ENCODE data around the gene SECISBP2. TPM values are rescaled to one million over a fixed set of nuclear protein-coding genes. Genes with fewer than 3 reads are reported as not detected.

The SECISBP2 gene
- total and polyA plus RNA-seq, 4 donors: 14.2 to 37.7 (median 24.3) TPM

DNA sequence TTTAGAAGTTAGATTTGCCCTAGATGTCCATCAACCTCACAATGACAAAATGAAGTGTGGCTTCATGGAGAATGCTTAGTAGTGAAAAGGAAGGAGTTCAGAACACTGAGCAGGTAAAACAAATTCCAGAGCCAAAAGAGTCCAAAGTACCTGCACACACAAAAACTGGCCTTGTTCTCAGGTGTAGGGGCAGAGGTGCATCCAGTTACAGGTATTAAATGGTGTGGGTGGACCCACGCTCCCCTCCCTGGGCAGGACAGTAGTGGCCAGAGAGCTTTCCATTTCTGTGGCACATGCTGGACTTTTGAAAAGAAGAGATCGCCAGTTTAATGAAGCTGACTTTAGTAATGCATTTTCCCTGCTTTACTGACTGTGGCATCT lies 47.2 kb downstream of the SECISBP2 start:
- Histone ChIP-seq H3K27ac (ENCODE audit: low read depth in 1 of 2, low read length in 2 of 2) (no peak overlapping the region), H3K27me3 (ENCODE audit: control insufficient read depth in 4 of 4, insufficient read depth in 4 of 4, low read length in 3 of 4) (no peaks in the 10 kb centered on the region), H3K4me1 (ENCODE audit: control insufficient read depth in 4 of 4, insufficient read depth in 4 of 4, low read length in 3 of 4) (peaks cover 0 to 2% (median 0%) of the 10 kb centered on the region in 4 donors), H3K9ac (ENCODE audit: low read depth in 1 of 2, low read length in 2 of 2) (no peak overlapping the region), H3K36me3 (ENCODE audit: control insufficient read depth in 4 of 4, insufficient read depth in 3 of 4, low read depth in 1 of 4, low read length in 3 of 4) (peaks cover 3 to 16% (median 12%) of the 10 kb centered on the region in 4 donors), H3K9me3 (ENCODE audit: control insufficient read depth in 4 of 4, low read length in 3 of 4) (no peaks in the 10 kb centered on the region), H3K4me3 (ENCODE audit: low read depth in 1 of 3, low read length in 3 of 3) (no peak overlapping the region)
- TF ChIP-seq HNF4G (IDR thresholded peaks at IDR 0.05) (no peak), GABPA (IDR thresholded peaks at IDR 0.05 in 1 of 2, conservative IDR thresholded peaks at IDR 0.05 in 1 of 2) (no peak), ATF3 (IDR thresholded peaks at IDR 0.05) (no peak), HNF4A (conservative IDR thresholded peaks at IDR 0.05) (no peak), TAF1 (conservative IDR thresholded peaks at IDR 0.05) (no peak), RAD21 (IDR thresholded peaks at IDR 0.05) (no peak), FOXA2 (IDR thresholded peaks at IDR 0.05) (no peak)
- TF ChIP-seq, protein P1, sequence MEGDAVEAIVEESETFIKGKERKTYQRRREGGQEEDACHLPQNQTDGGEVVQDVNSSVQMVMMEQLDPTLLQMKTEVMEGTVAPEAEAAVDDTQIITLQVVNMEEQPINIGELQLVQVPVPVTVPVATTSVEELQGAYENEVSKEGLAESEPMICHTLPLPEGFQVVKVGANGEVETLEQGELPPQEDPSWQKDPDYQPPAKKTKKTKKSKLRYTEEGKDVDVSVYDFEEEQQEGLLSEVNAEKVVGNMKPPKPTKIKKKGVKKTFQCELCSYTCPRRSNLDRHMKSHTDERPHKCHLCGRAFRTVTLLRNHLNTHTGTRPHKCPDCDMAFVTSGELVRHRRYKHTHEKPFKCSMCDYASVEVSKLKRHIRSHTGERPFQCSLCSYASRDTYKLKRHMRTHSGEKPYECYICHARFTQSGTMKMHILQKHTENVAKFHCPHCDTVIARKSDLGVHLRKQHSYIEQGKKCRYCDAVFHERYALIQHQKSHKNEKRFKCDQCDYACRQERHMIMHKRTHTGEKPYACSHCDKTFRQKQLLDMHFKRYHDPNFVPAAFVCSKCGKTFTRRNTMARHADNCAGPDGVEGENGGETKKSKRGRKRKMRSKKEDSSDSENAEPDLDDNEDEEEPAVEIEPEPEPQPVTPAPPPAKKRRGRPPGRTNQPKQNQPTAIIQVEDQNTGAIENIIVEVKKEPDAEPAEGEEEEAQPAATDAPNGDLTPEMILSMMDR (IDR thresholded peaks at IDR 0.05; ENCODE audit: low read depth, low read length, missing input control): no peak
- TF ChIP-seq, protein P2, sequence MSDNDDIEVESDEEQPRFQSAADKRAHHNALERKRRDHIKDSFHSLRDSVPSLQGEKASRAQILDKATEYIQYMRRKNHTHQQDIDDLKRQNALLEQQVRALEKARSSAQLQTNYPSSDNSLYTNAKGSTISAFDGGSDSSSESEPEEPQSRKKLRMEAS (IDR thresholded peaks at IDR 0.05): no peak
- DNase-seq (ENCODE audit: low spot score): no peak
- WGBS: 95% methylated on average over 2 of the region's 2 CpGs

DNA sequence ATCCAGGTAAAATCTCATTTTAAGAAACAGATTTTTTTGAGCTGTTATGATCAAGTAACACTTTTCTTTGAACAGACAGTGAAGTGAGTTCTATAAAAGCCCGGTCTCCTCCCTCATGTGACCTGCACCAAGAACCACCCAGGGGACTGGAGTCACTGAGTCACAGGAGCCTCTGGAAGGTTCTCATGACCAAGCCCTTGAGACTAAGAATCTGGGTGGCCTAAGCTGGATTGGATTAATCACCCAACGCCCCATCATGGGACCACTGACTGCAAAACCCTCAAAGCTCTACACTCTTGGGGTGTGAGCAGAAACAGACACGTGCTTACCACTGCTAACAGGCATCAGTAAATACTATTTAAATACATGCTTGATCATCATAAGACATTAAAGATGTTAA lies 48.4 kb downstream of the SECISBP2 start:
- peaks cover 0 to 4% (median 2%) of the 10 kb centered on the region in 4 donors for H3K36me3 ChIP-seq (ENCODE audit: control insufficient read depth in 4 of 4, insufficient read depth in 3 of 4, low read depth in 1 of 4, low read length in 3 of 4)
- WGBS: 98% methylated on average over 3 of the region's 3 CpGs
- peaks cover 0 to 2% (median 0%) of the 10 kb centered on the region in 4 donors for H3K4me1 ChIP-seq (ENCODE audit: control insufficient read depth in 4 of 4, insufficient read depth in 4 of 4, low read length in 3 of 4)
- no peaks in the 10 kb centered on the region for H3K9me3 ChIP-seq (ENCODE audit: control insufficient read depth in 4 of 4, low read length in 3 of 4)
- H3K4me3 ChIP-seq (ENCODE audit: low read depth in 1 of 3, low read length in 3 of 3): no peak overlapping the region
- no peak overlapping the region for H3K9ac ChIP-seq (ENCODE audit: low read depth in 1 of 2, low read length in 2 of 2)
- DNase-seq (ENCODE audit: low spot score): no peak
- no peak overlapping the region for H3K27ac ChIP-seq (ENCODE audit: low read depth in 1 of 2, low read length in 2 of 2)
- H3K27me3 ChIP-seq (ENCODE audit: control insufficient read depth in 4 of 4, insufficient read depth in 4 of 4, low read length in 3 of 4): no peaks in the 10 kb centered on the region
- TF ChIP-seq JUND (IDR thresholded peaks at IDR 0.05): no peak
- TF ChIP-seq, protein P3, sequence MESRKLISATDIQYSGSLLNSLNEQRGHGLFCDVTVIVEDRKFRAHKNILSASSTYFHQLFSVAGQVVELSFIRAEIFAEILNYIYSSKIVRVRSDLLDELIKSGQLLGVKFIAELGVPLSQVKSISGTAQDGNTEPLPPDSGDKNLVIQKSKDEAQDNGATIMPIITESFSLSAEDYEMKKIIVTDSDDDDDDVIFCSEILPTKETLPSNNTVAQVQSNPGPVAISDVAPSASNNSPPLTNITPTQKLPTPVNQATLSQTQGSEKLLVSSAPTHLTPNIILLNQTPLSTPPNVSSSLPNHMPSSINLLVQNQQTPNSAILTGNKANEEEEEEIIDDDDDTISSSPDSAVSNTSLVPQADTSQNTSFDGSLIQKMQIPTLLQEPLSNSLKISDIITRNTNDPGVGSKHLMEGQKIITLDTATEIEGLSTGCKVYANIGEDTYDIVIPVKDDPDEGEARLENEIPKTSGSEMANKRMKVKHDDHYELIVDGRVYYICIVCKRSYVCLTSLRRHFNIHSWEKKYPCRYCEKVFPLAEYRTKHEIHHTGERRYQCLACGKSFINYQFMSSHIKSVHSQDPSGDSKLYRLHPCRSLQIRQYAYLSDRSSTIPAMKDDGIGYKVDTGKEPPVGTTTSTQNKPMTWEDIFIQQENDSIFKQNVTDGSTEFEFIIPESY (IDR thresholded peaks at IDR 0.05): no peak
- TF ChIP-seq NR2F2 (IDR thresholded peaks at IDR 0.05): no peak

DNA sequence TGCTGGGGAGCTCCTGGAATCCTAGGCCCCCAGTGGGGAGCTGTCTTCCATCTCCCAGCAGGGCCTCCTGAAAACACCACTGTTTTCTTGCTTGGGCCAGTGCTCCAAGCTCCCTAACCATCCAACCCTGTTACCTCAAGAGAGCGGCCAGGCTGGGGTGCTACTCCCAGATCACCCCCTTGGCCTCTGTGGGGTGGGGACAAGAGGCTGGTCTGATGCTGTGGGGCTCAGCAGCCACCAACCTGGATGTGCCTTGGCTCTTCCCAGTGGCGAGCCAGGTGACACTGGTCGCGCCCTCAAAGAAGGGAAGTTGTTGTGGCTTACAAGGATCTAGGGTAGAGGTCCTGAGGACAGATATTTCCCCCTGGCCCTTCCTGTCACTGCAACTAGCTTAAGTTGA lies 49.0 kb downstream of the SECISBP2 start:
- Histone ChIP-seq H3K27ac (ENCODE audit: low read depth in 1 of 2, low read length in 2 of 2) (no peak overlapping the region), H3K9ac (ENCODE audit: low read depth in 1 of 2, low read length in 2 of 2) (no peak overlapping the region), H3K4me3 (ENCODE audit: low read depth in 1 of 3, low read length in 3 of 3) (no peak overlapping the region), H3K36me3 (ENCODE audit: control insufficient read depth in 4 of 4, insufficient read depth in 3 of 4, low read depth in 1 of 4, low read length in 3 of 4) (no peaks in the 10 kb centered on the region), H3K4me1 (ENCODE audit: control insufficient read depth in 4 of 4, insufficient read depth in 4 of 4, low read length in 3 of 4) (peaks cover 0 to 2% (median 0%) of the 10 kb centered on the region in 4 donors), H3K9me3 (ENCODE audit: control insufficient read depth in 4 of 4, low read length in 3 of 4) (no peaks in the 10 kb centered on the region), H3K27me3 (ENCODE audit: control insufficient read depth in 4 of 4, insufficient read depth in 4 of 4, low read length in 3 of 4) (no peaks in the 10 kb centered on the region)
- no peak for TF ChIP-seq JUND (IDR thresholded peaks at IDR 0.05)
- TF ChIP-seq, protein P2 (IDR thresholded peaks at IDR 0.05): no peak
- TF ChIP-seq HNF4A (conservative IDR thresholded peaks at IDR 0.05): no peak
- TF ChIP-seq EGR1 (IDR thresholded peaks at IDR 0.05; ENCODE audit: low read depth in 2 of 2): no peak
- TF ChIP-seq ATF3 (IDR thresholded peaks at IDR 0.05): no peak
- TF ChIP-seq, protein P3 (IDR thresholded peaks at IDR 0.05): no peak
- no peak for TF ChIP-seq TAF1 (conservative IDR thresholded peaks at IDR 0.05)
- TF ChIP-seq YY1 (IDR thresholded peaks at IDR 0.05): no peak
- TF ChIP-seq REST (IDR thresholded peaks at IDR 0.05): no peak
- no peak for DNase-seq (ENCODE audit: low spot score)
- WGBS: 97% methylated on average over 4 of the region's 4 CpGs

Measured in liver (tissue), 9 donors.